Stimulated activated CD8-positive, alpha-beta memory T cell treated with anti-CD3 and anti-CD28 coated beads, Interleukin-4, amount 100 ng/mL, for 1 hour (primary cell): ENCODE measurements around the gene RB1.
"Not testable (repeated sequence)": the region's sequence is repeated elsewhere in the genome, so short reads cannot be mapped to it uniquely, and the experiment has no call there.

Source experiments
- DNase-seq, 2 donors: peaks; one replicate each; pipeline ENCODE4 v3.0.0-alpha.2; 2020; ENCODE audit warnings: low read depth in 2 of 2, low spot score in 1 of 2

RB1 gene

GRCh38 chr13:48448285-48448958, 144.9 kb downstream of the RB1 start:
- no peak for DNase-seq

GRCh38 chr13:48448959-48449614, 145.5 kb downstream of the RB1 start:
- no peak for DNase-seq

- DNase-seq = no peak
These were observed 146.1 kb downstream of the RB1 start for GRCh38 chr13:48449656-48450055.

- not testable (repeated sequence) for DNase-seq
These were observed 147.6 kb downstream of the RB1 start for GRCh38 chr13:48451196-48451595.

- no peak for DNase-seq
These were observed 153.0 kb downstream of the RB1 start for GRCh38 chr13:48456546-48456945.

GRCh38 chr13:48457578-48458242, 154.2 kb downstream of the RB1 start:
- DNase-seq = no peak

GRCh38 chr13:48475230-48475629, 171.7 kb downstream of the RB1 start:
- DNase-seq = no peak

- no peak for DNase-seq
These were observed 172.7 kb downstream of the RB1 start for GRCh38 chr13:48476215-48476614.

GRCh38 chr13:48476686-48477085, 173.1 kb downstream of the RB1 start:
- DNase-seq = no peak

GRCh38 chr13:48477191-48477855, 173.8 kb downstream of the RB1 start:
- DNase-seq = no peak

- no peak for DNase-seq
These were observed 174.8 kb downstream of the RB1 start for GRCh38 chr13:48478391-48478790.

- no peak for DNase-seq
These were observed 180.0 kb downstream of the RB1 start for GRCh38 chr13:48483575-48483974.

GRCh38 chr13:48485432-48485831, 181.9 kb downstream of the RB1 start:
- no peak for DNase-seq

- DNase-seq = no peak
These were observed 182.8 kb downstream of the RB1 start for GRCh38 chr13:48486362-48486761.

GRCh38 chr13:48486836-48487235, 183.3 kb downstream of the RB1 start:
- no peak for DNase-seq

- DNase-seq = no peak
These were observed 184.4 kb downstream of the RB1 start for GRCh38 chr13:48487968-48488367.

- no peak for DNase-seq
These were observed 185.4 kb downstream of the RB1 start for GRCh38 chr13:48488995-48489394.

- no peak for DNase-seq
These were observed 186.1 kb downstream of the RB1 start for GRCh38 chr13:48489666-48490065.

GRCh38 chr13:48490241-48490640, 186.7 kb downstream of the RB1 start:
- no peak for DNase-seq

GRCh38 chr13:48491423-48492095, 188.0 kb downstream of the RB1 start:
- no peak for DNase-seq

GRCh38 chr13:48492096-48492440, 188.5 kb downstream of the RB1 start:
- no peak for DNase-seq
